Ishikawa (cell line): ENCODE data around the gene DTWD1.

ENCODE experiments used
- CEBPB ChIP-seq: IDR thresholded peaks from 2 replicates; pipeline ENCODE4 v1.6.1; 2012
- CREB1 ChIP-seq: IDR thresholded peaks from 2 replicates; pipeline ENCODE4 v1.6.1; 2012; ENCODE audit warnings: low read depth
- EGR1 ChIP-seq: IDR thresholded peaks from 2 replicates; pipeline ENCODE4 v1.6.1; 2012
- EP300 ChIP-seq: IDR thresholded peaks from 2 replicates; pipeline ENCODE4 v1.6.1; 2012; ENCODE audit warnings: borderline replicate concordance
- TAF1 ChIP-seq: IDR thresholded peaks from 2 replicates; pipeline ENCODE4 v1.6.1; 2012; ENCODE audit warnings: low read depth, mild to moderate bottlenecking
- YY1 ChIP-seq: IDR thresholded peaks from 2 replicates; pipeline ENCODE4 v1.6.1; 2012; ENCODE audit warnings: low read depth
- TF ChIP-seq, protein P1 (sequence below): IDR thresholded peaks from 2 replicates; pipeline ENCODE4 v1.6.1; 2012
- TF ChIP-seq, protein P2 (sequence below): IDR thresholded peaks from 2 replicates; pipeline ENCODE4 v1.6.1; 2012; ENCODE audit warnings: low read depth, mild to moderate bottlenecking

GRCh38 chr15:49621401-49621811 is 558 bp downstream of the DTWD1 start:
- TF ChIP-seq EP300 (no peak), EGR1 (no peak), CREB1 (no peak), YY1 (no peak), TAF1 (no peak), CEBPB (no peak)
- TF ChIP-seq, protein P1, sequence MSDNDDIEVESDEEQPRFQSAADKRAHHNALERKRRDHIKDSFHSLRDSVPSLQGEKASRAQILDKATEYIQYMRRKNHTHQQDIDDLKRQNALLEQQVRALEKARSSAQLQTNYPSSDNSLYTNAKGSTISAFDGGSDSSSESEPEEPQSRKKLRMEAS, result no peak
- TF ChIP-seq, protein P2, sequence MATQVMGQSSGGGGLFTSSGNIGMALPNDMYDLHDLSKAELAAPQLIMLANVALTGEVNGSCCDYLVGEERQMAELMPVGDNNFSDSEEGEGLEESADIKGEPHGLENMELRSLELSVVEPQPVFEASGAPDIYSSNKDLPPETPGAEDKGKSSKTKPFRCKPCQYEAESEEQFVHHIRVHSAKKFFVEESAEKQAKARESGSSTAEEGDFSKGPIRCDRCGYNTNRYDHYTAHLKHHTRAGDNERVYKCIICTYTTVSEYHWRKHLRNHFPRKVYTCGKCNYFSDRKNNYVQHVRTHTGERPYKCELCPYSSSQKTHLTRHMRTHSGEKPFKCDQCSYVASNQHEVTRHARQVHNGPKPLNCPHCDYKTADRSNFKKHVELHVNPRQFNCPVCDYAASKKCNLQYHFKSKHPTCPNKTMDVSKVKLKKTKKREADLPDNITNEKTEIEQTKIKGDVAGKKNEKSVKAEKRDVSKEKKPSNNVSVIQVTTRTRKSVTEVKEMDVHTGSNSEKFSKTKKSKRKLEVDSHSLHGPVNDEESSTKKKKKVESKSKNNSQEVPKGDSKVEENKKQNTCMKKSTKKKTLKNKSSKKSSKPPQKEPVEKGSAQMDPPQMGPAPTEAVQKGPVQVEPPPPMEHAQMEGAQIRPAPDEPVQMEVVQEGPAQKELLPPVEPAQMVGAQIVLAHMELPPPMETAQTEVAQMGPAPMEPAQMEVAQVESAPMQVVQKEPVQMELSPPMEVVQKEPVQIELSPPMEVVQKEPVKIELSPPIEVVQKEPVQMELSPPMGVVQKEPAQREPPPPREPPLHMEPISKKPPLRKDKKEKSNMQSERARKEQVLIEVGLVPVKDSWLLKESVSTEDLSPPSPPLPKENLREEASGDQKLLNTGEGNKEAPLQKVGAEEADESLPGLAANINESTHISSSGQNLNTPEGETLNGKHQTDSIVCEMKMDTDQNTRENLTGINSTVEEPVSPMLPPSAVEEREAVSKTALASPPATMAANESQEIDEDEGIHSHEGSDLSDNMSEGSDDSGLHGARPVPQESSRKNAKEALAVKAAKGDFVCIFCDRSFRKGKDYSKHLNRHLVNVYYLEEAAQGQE, result no peak
